HG02763 (cell line): ENCODE data around the gene ABLIM1.

Experiments used
- ATAC-seq: cut with Tn5 transposase; IDR thresholded peaks from one replicate; pipeline ENCODE4 v1.9.1; 2021; ENCODE audit warnings: mild to moderate bottlenecking, moderate library complexity; ENCODE audit not compliant: unreplicated experiment

The ABLIM1 gene

GRCh38 chr10:114680543-114681117 lies 22.6 kb upstream of the ABLIM1 start:
- no peak for ATAC-seq

GRCh38 chr10:114679552-114679951 lies 21.5 kb upstream of the ABLIM1 start:
- ATAC-seq: no peak

- no peak for ATAC-seq
Observed at GRCh38 chr10:114678820-114679219, 20.7 kb upstream of the ABLIM1 start.

- ATAC-seq: no peak
Observed at GRCh38 chr10:114678336-114678735, 20.3 kb upstream of the ABLIM1 start.

- no peak for ATAC-seq
Observed at GRCh38 chr10:114674346-114674745, 16.3 kb upstream of the ABLIM1 start.

GRCh38 chr10:114669648-114670047 lies 11.6 kb upstream of the ABLIM1 start:
- ATAC-seq: no peak

GRCh38 chr10:114668375-114669080 lies 10.5 kb upstream of the ABLIM1 start:
- ATAC-seq: no peak

- no peak for ATAC-seq
Observed at GRCh38 chr10:114665873-114666272, 7.8 kb upstream of the ABLIM1 start.

GRCh38 chr10:114665406-114665805 lies 7.3 kb upstream of the ABLIM1 start:
- no peak for ATAC-seq

- ATAC-seq: no peak
Observed at GRCh38 chr10:114664127-114664526, 6.1 kb upstream of the ABLIM1 start.

- no peak for ATAC-seq
Observed at GRCh38 chr10:114663626-114664025, 5.6 kb upstream of the ABLIM1 start.

GRCh38 chr10:114662646-114663217 lies 4.7 kb upstream of the ABLIM1 start:
- no peak for ATAC-seq

GRCh38 chr10:114661212-114661880 lies 3.3 kb upstream of the ABLIM1 start:
- no peak for ATAC-seq

- no peak for ATAC-seq
Observed at GRCh38 chr10:114655671-114656070, 2.4 kb downstream of the ABLIM1 start.

GRCh38 chr10:114654822-114655575 lies 3.1 kb downstream of the ABLIM1 start:
- ATAC-seq: no peak

GRCh38 chr10:114653926-114654325 lies 4.1 kb downstream of the ABLIM1 start:
- no peak for ATAC-seq

- no peak for ATAC-seq
Observed at GRCh38 chr10:114652402-114653368, 5.4 kb downstream of the ABLIM1 start.

GRCh38 chr10:114650831-114651230 lies 7.2 kb downstream of the ABLIM1 start:
- no peak for ATAC-seq

- no peak for ATAC-seq
Observed at GRCh38 chr10:114650266-114650665, 7.8 kb downstream of the ABLIM1 start.
